Heart left ventricle (tissue), 13 donors: ENCODE results near the gene HSPBP1.

Source experiments
- POLR2A ChIP-seq, 2 donors: fragments of 450-650 bp; IDR thresholded peaks; one replicate each; pipeline ENCODE4 v1.6.1; 2017; ENCODE audit warnings: antibody characterized with exemption in 2 of 2, mild to moderate bottlenecking in 2 of 2, moderate library complexity in 2 of 2
- TF ChIP-seq, protein P1 (sequence below), 12 donors: fragments of 200-600 bp; sonication (generic) in 4 of 12; IDR thresholded peaks; one replicate each; pipeline versions ENCODE4 v1.5.0 to v1.8.0; 2018 to 2022; ENCODE audit warnings: antibody characterized with exemption in 12 of 12, mild to moderate bottlenecking in 5 of 12
- donor health status: ischemic (EF 13 %, LVEDD 7.1; RV severe dilation, severe dysfunction).
- donor health status: DM: no; HTN: yes; CAD: no.
- donor health status: DM: no; HTN: no; CAD: no.
- donor health status: ischemic (EF 25% LVEDD 6.9; RV normal size, moderate dysfunction).
- donor health status: ischemic (EF 25% LVEDD 5.7; RV mildly dilated, moderate dysfunction).
- donor health status: ischemic (EF 35%, LVEDD 5.7; RV mildly dilated, moderate dysfunction).
- donor health status: nonischemic (EF 11% LVEDD 7.7; RV severe dilation, severe dysfunction).
- donor health status: DM: yes; HTN: yes; CAD: no.
- donor health status: PGD.
- donor health status: ischemic (EF 29% LVEDD 5.4; RV normal size, mild dysfunction).
- donor health status: nonischemic (EF 23%, LVEDD 6.1; RV moderate dilation, normal function).

DNA sequence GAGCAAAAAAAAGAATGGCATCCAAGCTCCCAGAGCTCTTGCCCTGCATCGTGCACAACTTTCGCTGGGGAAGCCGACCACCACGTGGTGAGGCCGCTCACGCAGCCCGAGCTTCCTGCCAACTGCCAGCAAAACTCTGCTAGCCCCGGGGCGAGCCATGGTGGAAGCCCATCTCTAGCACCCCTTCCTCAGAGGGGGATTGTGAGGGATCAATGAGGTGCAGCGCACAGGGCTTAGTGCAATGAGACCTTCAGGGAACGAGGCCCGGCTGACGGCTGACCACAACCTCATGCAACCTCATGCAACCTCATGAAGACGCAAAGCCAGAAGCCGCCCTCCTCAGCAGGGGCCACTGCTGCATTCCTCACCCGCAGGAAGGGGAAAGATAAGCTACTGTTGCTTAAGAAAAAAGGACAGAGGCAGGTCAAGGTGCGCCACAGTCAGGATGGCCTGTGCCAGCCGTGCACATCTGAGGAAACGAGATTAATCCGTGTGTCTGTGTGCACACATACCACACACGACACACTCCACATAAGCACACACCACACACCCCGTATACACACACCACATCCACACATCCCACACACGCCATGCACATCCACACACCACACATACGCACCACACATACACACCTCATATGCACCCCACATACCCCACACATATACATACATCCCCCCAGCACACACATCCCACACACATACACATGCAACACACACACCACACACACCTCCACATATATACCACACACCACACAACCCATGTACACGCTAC, 9.6 kb downstream of the HSPBP1 start:
- TF ChIP-seq, protein P1, sequence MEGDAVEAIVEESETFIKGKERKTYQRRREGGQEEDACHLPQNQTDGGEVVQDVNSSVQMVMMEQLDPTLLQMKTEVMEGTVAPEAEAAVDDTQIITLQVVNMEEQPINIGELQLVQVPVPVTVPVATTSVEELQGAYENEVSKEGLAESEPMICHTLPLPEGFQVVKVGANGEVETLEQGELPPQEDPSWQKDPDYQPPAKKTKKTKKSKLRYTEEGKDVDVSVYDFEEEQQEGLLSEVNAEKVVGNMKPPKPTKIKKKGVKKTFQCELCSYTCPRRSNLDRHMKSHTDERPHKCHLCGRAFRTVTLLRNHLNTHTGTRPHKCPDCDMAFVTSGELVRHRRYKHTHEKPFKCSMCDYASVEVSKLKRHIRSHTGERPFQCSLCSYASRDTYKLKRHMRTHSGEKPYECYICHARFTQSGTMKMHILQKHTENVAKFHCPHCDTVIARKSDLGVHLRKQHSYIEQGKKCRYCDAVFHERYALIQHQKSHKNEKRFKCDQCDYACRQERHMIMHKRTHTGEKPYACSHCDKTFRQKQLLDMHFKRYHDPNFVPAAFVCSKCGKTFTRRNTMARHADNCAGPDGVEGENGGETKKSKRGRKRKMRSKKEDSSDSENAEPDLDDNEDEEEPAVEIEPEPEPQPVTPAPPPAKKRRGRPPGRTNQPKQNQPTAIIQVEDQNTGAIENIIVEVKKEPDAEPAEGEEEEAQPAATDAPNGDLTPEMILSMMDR (IDR thresholded peaks at IDR 0.05), result no peak
- TF ChIP-seq POLR2A (IDR thresholded peaks at IDR 0.05), result no peak
